Fibroblast of villous mesenchyme (primary cell): ENCODE data around the gene IGSF8. TPM values are rescaled to one million over a fixed set of nuclear protein-coding genes. Genes with fewer than 3 reads are reported as not detected.

Experiments used
- DNase-seq: peaks from one replicate; pipeline ENCODE4 v3.0.0-alpha.2; 2010; ENCODE audit warnings: low read depth
- H3K4me3 ChIP-seq: 2 replicates; pipeline ENCODE4 v1.5.1; 2011; ENCODE audit warnings: low read depth, mild to moderate bottlenecking, low read length
- CTCF ChIP-seq: IDR thresholded peaks from 2 replicates; pipeline ENCODE4 v1.5.1; 2012; ENCODE audit warnings: low read depth, mild to moderate bottlenecking, low read length; ENCODE audit not compliant: insufficient read depth
- total RNA-seq: library from RNA; depleted of rRNA; stranded (reverse); fragments of >200 nt; gene quantifications from 2 replicates; pipeline ENCODE4 v1.2.3, GENCODE V29; 2012

IGSF8 gene
- total RNA-seq, 1 donor = 14.7 TPM

- no peak for TF ChIP-seq CTCF
- no peak overlapping the region for H3K4me3 ChIP-seq
- no peak for DNase-seq
These were observed 15.9 kb downstream of the IGSF8 start for GRCh38 chr1:160082487-160082886.

GRCh38 chr1:160081261-160081936 lies 17.0 kb downstream of the IGSF8 start, which contains the start of gene KCNJ9:
TSS of gene KCNJ9 (plus strand) at chr1:160081538. CDS start at chr1:160084031, 2,493 bp downstream.
- DNase-seq = no peak

GRCh38 chr1:160080381-160081100 lies 17.9 kb downstream of the IGSF8 start:
- no peak overlapping the region for H3K4me3 ChIP-seq
- DNase-seq = no peak

More at GRCh38 chr1:160081261-160081936, 17.0 kb downstream of the IGSF8 start, which contains the start of gene KCNJ9:
- no peak within 1 kb of the TSS for H3K4me3 ChIP-seq
- no peak for TF ChIP-seq CTCF

GRCh38 chr1:160079448-160079847 lies 19.0 kb downstream of the IGSF8 start:
- no peak for DNase-seq
- TF ChIP-seq CTCF = peak; percentile 6
- H3K4me3 ChIP-seq = no peak overlapping the region

More at GRCh38 chr1:160080381-160081100, 17.9 kb downstream of the IGSF8 start:
- TF ChIP-seq CTCF = no peak

- peak; percentile 87 for TF ChIP-seq CTCF
- H3K4me3 ChIP-seq = no peak overlapping the region
- DNase-seq = peak; percentile 18
These were observed 19.8 kb downstream of the IGSF8 start for GRCh38 chr1:160078512-160079195.

GRCh38 chr1:160077486-160077885 lies 20.9 kb downstream of the IGSF8 start:
- no peak for DNase-seq
- TF ChIP-seq CTCF = no peak

More at GRCh38 chr1:160077486-160077885, 20.9 kb downstream of the IGSF8 start:
- H3K4me3 ChIP-seq = no peak overlapping the region
